LNCaP clone FGC (cell line): ENCODE measurements around the gene EHMT1.

ENCODE experiments used
- DNase-seq: peaks from one replicate; pipeline ENCODE4 v3.0.0-alpha.2; 2011; ENCODE audit warnings: low read depth
- H3K4me3 ChIP-seq: 2 replicates; pipeline ENCODE4 v1.5.1; 2011; ENCODE audit warnings: mild to moderate bottlenecking, low read depth, low read length, control low read depth
- CTCF ChIP-seq: IDR thresholded peaks from 2 replicates; pipeline ENCODE4 v1.5.1; 2012; ENCODE audit warnings: mild to moderate bottlenecking; ENCODE audit not compliant: control insufficient read depth, insufficient read depth; ENCODE audit errors: extremely low read depth

Gene EHMT1

GRCh38 chr9:137685741-137686420 is 67.1 kb downstream of the EHMT1 start:
- TF ChIP-seq CTCF: no peak
- no peak for DNase-seq
- H3K4me3 ChIP-seq: no peak overlapping the region

GRCh38 chr9:137688261-137688660 is 69.5 kb downstream of the EHMT1 start:
- TF ChIP-seq CTCF: no peak
- no peak for DNase-seq
- no peak overlapping the region for H3K4me3 ChIP-seq

- TF ChIP-seq CTCF: no peak
- no peak overlapping the region for H3K4me3 ChIP-seq
- no peak for DNase-seq
Observed at GRCh38 chr9:137688725-137689124, 69.9 kb downstream of the EHMT1 start.

GRCh38 chr9:137689745-137690529 is 71.1 kb downstream of the EHMT1 start:
- no peak for TF ChIP-seq CTCF
- peak overlapping the region; percentile 18; the same call in 1 of the 2 replicates for H3K4me3 ChIP-seq
- peak; percentile 92 for DNase-seq

- DNase-seq: no peak
- H3K4me3 ChIP-seq: no peak overlapping the region
- no peak for TF ChIP-seq CTCF
Observed at GRCh38 chr9:137690930-137691645, 72.3 kb downstream of the EHMT1 start.

GRCh38 chr9:137691646-137692351 is 73.0 kb downstream of the EHMT1 start:
- H3K4me3 ChIP-seq: no peak overlapping the region
- DNase-seq: no peak
- TF ChIP-seq CTCF: no peak
